ENCODE results near the gene ADCY5.

Gene ADCY5

DNA sequence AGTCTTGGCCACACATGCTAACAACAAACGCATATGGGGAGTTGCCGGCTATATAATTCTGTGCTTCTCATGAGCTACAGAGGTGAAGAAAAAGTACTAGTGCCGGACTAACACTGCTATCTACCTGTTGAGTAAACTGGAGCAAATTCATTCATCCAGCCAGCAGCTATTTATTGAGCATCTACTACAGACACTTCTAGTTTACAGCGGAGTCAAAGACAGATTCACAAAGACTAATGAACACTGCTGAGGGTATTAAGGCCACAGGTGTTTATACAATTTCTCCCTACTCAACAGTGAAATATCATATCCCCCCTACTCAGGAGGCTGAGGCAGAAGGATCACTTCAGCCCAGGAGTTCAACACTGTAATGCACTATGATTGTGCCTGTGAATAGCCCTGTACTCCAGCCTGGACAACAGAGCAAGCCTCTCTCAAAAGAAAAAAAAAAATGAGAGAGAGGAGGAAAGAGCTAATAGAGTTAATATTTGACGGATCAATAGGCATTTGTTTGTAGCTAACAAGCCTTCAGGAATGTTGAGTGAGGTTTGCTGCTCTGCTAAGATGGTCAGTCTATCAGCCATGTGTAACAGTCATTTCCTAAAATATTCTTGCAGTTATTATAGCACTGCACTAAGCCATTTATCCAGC lies 17.8 kb downstream of the ADCY5 start:
- in situ Hi-C loops (cut with MboI; ENCODE audit: low sequenced_read_pairs): no loop called here

DNA sequence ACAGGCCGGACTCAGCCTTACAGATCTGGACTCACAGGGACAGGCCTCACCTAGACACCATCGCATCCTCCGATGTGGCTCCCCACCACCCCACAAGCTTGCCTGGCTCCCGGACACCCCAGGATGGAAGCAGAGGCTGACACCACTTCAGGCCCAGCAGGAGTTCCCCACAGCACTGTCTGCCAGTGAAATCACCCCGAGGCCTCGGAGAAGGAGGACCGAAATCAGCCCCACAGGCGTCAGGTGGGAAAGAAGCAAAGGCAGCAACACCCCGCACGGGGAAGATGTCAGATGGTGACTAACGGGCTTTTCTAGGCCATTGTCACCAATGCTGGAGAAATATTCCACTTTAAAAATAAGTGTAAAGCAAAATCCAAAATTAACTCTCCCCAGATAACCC lies 18.6 kb downstream of the ADCY5 start:
- in situ Hi-C loops (cut with MboI; ENCODE audit: low sequenced_read_pairs): no loop called here

DNA sequence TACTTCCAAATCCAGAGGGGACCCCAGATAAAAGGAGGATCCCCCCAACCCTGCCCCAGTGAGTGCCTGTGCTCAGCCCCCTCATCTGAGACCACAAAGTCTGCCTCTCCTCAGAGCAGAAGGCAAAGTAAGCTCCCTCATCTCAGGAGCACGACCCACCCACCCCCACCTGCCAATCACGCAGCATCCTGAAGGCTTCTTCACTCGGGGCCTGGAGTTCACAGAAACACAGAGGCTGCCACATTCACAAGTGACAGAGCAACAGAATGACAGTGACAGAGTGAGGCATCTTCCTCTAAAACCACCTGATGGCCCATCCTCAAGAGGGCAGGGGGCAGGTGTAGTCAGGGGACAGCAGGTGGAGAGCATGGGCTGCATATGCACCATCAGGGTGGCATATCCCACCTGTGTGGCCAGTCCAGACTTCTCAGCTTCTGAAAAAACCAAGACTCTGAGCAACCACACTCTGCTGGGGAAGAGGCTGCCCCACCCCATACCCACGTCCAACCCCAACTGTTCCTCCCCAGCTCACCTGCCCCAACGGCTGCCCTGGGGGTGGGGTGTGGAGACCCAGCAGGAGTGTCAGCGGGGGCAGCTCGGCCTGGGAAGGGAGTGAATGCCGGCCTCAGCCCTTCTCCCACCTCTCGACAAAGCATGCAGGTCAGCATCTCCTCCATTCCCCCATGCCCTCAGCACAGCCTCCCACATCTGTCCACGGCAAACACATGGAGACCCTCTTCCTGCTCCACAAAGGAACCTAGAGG lies 19.3 kb downstream of the ADCY5 start:
- in situ Hi-C loops (cut with MboI; ENCODE audit: low sequenced_read_pairs): no loop called here

DNA sequence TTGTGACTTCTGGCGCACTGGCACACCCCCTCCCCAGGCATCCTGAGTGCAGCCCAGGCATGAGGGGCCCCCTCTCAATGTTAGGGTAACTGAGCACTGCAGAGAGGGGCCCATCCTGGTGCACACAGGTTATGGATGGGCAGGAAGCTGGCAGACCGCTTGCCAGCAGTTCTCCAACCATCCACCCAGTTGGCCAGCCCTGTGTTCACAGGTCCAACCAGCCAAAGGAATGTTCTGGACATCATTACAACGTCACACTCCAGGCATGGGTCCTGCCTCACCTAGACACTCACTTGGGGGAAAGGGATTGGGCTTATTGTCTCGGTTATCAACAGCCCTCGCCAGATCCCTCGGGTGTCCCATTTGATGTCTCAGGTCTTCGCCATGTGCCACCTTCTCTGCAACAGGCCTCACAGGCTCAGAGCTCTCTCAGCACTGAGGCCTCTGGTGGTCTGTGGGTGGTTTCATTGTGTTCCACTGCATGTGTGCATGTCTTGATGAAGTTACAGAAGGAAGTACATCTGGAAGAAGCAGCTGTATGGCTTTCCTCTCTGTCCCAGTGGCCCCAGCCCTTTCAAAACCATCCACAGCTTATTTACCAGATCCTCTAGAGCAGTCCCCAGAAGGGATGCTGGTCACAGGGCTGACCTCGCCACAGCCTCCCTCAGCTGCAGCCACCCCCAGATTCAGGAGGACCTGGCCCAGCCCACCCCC lies 23.7 kb downstream of the ADCY5 start:
- in situ Hi-C loops (cut with MboI; ENCODE audit: low sequenced_read_pairs): no loop called here

DNA sequence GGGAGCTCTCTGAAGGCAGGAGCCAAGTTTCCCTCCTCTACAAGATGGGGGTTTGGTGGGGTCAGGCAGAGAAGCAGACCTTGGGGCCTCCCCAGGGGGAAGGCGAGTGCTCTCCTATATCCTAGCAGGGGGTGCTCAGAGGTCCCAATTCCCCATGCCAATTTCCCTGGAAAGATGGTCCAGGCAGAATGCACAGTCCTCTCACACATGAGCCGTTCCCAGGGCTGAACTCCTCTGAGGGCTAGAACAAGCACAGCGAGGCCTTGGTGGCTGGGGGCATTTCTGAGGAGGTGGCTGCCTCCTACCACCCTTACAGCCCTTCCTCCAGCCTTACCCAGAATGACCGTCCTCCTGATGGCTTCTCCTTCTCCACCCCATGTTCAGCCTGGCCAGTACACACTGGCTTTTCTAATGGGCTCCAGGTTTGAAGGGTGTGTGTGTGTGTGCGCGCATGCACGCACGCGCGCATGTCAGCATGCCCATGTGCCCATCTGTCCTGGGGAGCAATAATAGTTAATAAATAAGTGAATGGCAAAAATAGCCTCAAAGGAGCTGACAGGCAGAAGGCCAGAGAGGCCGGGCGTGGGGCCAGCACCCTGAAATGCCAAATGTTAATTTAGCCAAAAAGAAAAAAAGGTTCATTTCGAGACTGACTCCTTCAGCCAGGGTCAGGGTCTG lies 24.4 kb downstream of the ADCY5 start:
- in situ Hi-C loops (cut with MboI; ENCODE audit: low sequenced_read_pairs): no loop called here

DNA sequence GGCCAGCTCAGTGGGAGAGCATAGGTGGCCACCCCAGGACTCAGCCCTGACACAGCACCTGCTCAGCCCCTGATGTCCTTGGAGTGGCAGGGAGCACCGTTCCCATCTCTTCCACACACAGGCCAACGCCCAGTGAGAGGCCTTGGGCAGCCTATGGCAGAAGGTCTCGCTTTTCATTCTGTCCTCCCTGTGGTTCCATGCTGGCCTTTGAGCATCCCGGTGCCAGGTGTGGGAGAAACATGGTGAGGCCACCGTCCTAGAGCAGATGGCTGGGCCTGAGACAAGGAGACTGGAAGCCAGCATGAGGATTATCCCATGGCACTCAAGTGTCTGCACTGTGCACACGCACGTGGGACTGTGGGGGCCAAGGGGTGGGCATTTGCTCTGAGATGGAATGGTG lies 25.1 kb downstream of the ADCY5 start:
- in situ Hi-C loops (cut with MboI; ENCODE audit: low sequenced_read_pairs): no loop called here

DNA sequence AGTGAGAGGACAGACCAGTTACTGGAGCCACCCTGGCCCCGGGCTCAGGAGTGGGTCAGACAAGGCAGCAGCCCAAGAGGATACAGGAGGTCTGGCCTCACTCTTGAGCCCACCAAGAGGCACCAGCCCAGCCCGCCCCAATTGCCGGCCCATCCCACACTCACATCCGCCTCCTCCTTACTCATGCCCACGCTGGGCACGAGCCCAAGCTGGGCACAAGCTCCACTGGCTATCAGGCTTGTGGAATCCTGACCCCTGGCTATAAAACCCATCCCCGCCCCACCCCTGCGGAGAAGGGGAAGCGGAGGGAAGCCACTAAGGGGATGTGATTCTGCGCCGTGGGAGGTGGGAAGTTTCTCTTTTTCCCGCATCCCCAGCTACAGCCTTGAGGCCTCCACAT lies 25.9 kb downstream of the ADCY5 start:
- in situ Hi-C loops (cut with MboI; ENCODE audit: low sequenced_read_pairs): no loop called here

DNA sequence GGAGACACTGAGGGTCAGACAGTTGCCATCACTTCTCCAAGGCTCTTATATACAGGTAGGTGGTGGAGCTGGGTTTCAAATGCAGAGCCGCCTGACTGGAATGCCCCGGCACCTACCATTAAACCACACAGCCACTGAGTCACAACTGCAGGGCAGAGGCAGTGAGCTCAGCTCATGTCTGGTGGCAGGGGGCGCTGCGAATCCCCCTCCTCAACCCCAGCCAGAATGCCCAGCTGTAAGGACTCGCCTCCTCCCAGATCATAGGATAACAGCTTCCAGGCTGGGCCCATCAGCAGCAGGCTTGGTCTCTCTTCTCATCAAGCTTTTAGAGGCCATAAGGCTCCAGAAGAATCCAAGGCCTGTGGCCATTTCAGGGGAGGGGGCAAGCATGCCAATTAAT lies 26.4 kb downstream of the ADCY5 start:
- in situ Hi-C loops (cut with MboI; ENCODE audit: low sequenced_read_pairs): no loop called here

DNA sequence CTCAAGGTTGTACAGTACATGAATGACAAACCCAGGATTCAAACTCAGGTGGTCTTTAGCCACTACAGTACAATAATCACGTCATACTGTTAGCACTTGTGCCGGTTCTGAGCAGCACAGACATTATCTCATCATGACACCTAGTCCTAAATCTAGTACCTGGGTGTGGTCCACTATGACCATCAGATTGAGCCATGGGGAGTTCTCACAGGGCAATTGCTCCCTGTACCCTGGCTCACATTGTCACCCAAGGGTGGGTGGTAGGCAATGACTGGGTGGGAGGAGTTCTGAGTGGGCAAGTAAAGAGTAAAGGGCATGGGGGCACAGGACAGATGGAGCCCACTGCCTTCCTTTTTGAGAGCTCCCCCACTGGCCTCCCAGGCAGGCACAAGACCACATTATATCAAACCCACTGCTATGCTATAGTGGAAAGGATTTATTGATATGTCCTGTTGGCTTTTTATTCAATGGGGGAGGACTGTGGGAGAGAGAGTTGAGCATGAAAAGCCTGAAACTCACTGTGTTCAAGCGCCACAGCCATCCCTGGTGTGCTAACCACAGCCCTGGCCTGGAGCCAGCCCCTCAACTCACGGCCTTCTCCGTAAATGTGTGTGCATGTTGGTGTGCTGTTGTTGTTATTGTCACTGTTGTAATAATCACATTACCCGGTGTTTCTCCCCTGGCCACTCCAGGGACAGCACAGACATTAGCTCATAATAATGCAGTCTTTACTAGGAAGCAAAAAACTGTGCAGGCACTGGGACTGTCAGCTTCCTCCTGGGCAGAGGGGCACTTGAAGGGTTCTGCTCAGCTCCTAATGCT lies 27.3 kb downstream of the ADCY5 start:
- in situ Hi-C loops (cut with MboI; ENCODE audit: low sequenced_read_pairs): no loop called here

DNA sequence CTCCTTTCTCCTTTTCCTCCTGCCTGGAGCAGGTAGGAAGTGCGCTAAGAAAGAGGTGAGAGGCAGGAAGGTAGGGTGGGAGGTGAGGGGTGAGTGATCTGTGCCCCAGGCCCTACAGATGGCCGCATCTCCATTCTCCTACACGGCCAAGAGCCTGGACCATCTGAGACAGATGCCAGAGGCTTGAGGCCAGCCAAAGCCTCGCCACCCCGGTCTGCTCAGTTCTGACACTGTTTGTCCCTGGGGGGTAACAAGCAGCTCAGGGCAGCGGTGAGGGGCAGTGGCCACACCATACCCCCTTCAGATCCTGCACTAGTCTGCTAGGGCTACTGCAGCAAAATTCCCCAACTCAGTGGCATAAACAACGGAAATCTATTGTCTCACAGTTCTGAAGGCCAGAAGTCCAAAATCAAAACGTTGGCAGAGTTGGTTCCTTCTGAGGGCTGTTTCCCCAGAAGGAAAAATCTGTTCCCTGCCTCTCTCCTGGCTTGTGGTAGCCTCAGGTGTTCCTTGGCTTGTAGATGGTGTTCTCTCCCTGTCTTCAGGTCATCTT lies 28.4 kb downstream of the ADCY5 start:
- in situ Hi-C loops (cut with MboI; ENCODE audit: low sequenced_read_pairs): no loop called here

DNA sequence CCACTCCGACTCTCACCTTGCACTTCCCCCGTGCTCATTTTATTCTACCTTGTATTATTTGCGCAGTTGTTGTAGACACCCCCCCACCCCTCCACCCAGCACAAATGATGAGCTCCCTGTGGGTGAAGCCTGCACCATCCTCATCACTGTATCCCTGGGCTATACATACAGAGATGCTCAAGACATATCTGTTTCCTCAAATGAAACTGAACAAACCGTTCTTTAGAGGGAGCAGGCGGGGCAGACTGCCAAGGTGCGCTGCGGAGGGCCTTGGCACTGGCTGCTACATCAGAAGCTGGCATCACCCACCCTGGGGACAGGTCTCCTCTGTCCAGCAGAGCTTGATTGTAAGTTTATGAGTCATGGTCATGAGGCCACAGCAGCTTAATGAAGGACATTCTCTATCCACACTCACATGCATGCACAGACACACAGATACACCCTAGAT lies 29.0 kb downstream of the ADCY5 start:
- in situ Hi-C loops (cut with MboI; ENCODE audit: low sequenced_read_pairs): no loop called here

DNA sequence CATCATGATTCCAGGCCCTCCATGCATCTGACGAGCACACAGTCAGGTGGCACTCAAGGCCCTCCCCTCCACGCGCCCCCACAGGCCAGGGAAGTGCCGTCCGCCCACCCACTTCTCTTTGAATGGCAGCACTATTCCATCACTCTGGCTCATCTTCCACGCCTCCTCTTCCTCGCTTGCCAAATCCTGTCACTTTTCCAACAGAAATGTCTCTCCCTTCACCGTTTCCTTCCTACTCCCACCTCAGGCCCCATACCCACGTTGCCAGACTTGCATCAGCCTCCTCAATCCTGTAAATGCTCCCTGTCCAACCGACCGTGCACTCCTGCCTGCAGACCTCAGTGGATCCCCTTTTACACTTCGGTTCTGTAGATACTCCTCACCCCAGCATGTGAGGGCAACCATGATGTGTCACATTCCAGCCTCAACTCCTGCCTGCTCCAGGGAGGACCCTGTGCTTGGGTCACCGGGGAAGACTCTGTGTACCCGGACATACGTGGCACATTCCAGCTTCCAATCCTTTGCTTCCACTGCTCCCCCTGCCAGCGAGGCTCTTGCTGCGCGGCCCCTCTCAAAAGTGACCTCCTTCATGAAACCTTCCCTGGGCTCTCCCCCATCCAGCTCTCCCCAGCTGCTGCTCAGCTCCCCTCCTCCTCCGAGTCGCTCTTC lies 29.6 kb downstream of the ADCY5 start:
- in situ Hi-C loops (cut with MboI; ENCODE audit: low sequenced_read_pairs): no loop called here

DNA sequence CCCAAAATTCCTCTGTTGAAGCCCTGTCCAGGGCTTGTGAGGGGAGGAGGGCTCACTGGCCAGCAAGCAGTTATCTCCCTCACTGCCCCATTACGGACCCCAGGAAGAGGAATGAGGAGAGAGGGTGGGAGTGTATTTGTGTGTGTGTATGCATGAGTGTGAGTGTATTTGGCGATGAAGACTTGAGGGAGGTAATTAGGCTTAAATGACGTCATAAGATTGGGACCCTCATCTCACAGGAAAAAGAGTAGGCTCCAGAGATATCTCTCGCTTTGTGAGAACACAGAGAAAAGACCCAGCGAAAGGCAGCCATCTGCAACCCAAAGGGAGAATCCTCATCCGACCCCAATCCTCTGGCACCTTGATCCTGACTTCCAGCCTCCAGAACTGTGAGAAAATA lies 32.2 kb downstream of the ADCY5 start:
- in situ Hi-C loops (cut with MboI; ENCODE audit: low sequenced_read_pairs): no loop called here

DNA sequence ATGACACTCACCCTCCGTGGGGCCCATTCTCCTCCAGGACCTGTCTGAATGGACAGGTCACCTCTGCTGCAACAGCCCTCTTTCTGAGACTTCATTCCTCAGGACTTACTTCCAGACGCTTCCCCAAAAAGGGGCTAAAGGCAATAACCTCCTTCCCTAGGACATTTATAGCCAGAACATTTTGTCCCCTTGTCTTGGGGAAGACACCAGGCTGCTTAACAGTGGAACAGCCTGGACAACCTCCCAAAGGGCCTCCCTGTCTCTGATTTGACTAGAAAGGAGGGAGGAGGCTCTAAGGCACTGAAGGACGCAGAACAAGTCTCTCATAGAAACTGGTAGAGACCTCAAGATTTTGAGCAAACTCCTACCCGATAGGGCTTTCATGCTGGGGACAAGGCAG lies 32.7 kb downstream of the ADCY5 start:
- in situ Hi-C loops (cut with MboI; ENCODE audit: low sequenced_read_pairs): no loop called here

DNA sequence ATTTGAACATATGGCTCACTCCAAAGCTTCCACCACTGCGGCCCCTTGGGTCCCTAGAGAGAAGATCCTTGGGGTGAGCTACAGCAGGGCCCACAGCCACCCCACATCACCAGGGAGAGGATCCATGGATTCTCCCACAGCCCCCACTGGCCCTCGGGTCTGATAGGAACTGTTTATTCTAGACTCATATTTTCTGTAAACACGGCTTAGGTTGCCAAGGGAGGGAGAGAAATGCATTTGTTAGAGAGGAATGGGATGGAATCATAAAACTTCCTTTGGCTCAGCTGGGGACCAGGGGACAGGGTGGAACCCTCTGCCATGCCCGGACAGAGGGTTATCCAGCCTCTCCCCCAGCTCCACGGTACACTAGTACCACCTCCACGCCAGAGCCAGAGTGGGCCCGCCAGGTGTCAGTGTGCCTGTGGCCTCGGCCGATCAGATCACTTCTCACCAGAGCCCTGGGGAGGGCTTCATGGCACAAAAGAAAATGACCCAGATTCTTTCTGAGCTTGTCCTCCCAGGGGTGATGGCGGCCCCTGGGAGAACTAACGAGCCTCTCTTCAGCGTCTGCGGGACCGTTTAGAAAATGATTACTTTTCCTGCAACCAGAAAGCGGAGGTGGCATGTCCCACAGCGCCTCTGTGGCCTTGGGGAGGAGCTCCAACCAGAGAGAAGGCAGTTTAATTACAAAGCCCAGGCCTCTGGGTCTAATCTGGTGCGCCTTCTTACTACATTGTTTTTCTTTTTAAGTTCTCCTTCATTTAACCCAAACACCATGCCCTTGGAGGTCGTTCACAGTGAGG lies 33.7 kb downstream of the ADCY5 start:
- in situ Hi-C loops (cut with MboI; ENCODE audit: low sequenced_read_pairs): no loop called here

DNA sequence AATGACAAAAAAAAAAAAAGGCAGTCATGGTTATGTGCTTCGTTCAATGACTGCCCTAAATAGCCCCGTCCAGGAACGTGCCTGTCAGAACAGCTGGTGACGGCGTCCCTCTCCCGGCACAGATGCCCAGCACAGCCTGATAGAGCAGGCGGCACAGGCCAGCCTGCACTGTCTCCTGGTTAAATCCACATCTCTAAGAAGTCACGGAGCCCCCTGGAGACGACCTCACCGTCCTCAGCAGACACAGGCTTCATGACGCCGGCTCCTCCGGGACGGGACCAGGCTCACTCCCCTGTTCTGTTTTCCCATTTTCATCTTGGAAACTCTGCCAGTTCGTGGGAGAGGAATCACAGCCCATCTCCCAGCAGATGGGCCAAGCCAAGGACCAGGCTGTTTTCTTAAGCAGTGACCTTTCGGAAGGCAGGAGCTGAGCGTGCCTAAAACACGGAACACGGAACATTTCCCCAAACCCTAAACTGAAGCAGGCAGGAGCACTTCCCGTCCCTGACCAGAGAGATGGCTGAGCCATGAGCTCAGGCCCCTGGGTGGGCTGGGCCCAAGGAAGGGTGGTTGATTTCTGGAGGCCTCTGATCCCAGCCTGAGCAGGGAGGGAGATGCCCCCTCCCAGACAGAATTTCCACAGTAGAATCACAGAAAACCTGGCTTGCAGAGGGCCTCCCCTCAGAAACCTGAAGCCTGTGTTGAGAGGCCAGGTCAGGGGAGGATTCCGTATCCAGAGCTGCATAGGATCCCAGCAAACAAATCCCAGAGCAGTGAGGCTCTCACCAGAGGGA lies 35.9 kb downstream of the ADCY5 start:
- in situ Hi-C loops (cut with MboI; ENCODE audit: low sequenced_read_pairs): no loop called here

DNA sequence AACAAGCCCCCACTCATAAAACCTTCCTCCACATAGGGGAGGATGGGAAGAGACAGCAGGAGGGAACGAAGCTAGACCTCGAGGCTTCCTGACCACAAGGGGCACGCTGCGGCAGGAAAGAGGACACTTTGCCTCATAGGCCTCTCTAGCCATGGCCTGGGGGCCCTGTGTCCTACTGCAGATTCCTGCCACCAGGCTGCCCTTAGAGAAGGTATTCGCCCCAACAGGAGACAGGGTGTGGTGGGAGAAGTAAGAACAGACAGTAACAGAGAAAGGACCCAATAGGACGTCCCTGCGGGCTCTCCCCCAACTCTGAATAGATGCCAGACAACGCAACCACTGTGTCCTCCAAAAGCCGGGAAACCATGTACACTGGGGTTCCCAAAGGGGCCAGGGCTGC lies 36.8 kb downstream of the ADCY5 start:
- in situ Hi-C loops (cut with MboI; ENCODE audit: low sequenced_read_pairs): no loop called here

DNA sequence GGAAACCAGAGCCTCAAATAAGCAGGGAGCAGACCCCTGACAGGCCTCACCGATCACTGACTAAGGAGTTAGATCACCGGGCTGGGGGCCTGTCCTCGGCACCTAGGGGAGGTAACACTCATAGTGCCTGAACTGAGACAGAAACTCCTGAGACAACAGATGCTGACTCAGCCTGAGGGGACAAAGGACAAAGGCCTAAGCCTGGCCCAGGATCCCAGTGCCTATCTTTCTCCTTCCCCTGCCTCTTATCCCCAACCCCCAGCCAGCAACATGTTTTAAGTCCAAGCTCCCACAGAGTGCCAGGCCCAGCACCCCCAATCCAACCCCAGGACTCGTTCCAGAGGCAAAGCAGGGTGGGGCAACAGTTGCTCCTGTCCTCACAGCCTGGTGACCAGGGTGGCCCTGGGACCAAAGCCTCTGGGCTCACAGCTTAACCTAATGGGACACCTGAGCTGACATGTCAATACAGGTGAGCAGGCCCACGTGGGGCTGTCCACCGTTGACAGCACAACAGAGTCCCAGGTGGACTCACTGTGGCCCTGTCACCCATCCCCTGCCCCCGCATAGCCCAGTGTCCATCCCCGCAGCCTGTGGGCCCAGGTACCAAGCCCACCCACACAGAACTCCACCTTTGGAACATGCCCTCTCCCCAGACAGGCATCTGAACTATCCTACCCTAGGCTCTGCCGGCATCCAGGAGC lies 37.4 kb downstream of the ADCY5 start:
- in situ Hi-C loops (cut with MboI; ENCODE audit: low sequenced_read_pairs): no loop called here
